GM19043 (cell line): ENCODE measurements around the gene AGAP1.

Experiments
- ATAC-seq: cut with Tn5 transposase; IDR thresholded peaks from one replicate; pipeline ENCODE4 v1.9.1; 2021; ENCODE audit warnings: low read depth; ENCODE audit not compliant: unreplicated experiment

Gene AGAP1

DNA sequence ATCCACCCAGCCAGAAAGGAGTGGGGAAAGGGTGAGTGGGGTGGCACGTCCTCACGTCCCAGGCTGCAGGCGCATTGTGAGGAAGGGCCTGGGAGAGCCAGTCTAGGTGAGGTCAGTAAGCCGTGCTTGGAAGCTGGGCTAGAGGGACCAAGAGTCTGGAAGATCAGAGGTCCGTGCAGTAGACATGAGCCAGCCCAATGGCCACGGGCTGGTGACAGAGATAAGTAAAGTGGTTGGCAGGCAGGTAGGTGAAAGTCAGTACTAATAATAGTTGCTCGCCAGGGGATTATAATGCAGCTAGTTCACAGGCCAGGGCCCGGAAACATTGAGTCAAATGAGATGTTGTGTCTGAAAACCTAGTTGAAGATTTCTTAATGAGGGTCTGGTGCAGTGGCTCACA, 541.1 kb downstream of the AGAP1 start:
- no peak for ATAC-seq

DNA sequence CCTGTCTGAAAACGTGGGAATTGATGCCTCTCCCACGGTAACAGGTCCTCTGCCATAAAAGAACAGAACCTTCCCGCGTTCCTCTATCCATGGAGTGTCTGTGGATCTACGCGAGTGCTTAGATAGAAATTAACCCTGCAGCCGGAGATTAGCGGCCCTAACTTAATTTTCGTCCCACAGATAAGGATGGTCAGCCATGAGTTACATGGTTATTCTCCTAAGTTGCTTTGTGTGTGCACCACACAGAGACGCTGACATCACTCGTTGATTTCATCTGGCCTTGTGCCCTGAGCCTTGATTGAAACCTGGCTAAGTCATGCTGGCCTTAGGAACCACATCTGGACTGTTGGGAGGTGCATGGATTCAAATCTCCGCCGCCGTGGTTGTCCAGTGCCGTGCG, 542.2 kb downstream of the AGAP1 start:
- ATAC-seq: no peak

DNA sequence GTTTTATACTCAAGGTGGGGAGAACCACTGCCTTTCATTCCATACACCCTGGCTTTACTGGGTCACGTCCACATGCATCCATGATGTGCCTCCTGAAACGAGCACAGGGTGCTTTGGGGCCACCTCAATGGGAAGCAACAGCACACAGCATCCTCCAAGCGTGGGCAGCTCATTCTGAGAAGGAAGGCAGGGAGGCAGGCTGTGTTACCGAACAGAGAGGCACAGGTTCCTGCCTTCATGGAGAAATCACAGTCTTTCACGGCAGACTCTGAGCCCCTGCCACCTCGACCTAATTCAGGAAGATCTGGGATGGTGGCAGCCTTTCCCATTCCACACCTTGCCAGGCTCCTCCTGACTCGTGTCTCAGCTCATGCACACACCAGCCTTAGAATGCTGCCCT, 544.3 kb downstream of the AGAP1 start:
- no peak for ATAC-seq

DNA sequence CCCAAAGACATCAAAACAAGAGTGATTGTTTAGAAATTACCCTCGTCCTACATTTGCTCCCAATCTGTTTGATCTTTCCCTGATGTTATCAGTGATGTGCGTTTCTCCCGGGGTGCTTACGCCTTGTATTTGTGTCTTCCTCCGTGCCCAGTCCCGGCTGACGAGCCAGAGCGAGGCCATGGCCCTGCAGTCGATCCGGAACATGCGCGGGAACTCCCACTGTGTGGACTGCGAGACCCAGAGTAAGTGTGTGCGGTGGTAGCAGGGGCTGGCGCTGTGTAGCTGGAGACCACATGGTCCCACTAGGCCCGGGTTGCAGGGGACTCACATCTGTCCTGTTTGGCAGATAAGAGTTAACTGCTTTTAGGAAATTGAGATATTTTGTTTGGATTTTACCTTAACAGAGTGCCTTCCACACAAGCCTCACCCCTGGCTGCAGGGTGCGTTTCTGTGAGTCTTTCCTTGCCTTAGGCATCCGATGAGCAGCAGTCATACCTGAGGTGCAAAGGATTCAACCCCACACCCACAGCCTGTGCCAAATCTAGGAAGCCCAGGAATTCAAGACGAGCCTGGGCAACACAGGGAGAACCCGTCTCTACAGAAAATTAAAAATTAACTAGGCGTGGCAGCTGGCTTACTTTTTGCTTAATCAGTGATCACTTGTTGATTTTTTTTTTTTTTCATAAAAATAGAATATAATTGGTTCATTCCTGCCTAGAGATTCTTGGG, 546.9 kb downstream of the AGAP1 start:
- no peak for ATAC-seq

DNA sequence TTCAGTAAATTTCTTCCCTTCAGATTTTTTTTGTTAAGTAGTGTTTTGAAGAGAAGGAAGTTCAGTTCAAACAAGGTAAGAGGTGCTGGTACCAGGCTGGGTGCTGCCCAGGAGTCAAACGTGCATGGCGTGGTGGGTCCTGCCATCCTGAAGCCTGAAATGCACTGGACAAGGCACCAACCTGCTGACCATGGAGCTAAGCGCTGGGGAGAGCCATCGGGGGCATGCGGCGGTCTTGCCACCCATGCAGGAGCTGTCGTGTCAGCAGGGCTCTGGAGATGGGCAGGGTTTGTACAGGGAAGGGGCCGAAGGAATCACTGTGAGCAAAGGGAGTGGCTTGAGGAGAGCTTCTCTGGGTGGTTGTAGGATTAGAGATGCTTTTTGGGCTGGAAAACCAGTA, 547.8 kb downstream of the AGAP1 start:
- ATAC-seq: no peak

DNA sequence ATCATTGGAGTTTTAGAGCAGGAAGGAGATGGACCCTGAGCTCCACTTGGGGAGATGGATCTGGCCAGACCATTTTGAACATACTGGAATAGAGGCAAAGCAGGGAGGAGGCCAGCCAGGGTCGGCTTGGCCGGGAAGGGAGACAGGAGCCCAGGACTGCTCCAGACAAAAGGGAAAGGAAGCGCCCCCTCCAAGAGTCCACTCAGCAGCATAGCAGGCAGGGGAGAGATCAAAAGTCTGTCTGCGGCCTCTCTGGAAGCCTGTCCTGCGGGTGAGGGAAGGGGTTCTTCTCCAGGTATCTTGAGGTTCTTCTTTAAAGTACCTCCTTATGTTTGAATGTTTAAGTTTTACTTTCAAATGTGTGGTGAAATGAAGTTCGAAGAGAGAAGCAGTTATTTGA, 548.2 kb downstream of the AGAP1 start:
- no peak for ATAC-seq

DNA sequence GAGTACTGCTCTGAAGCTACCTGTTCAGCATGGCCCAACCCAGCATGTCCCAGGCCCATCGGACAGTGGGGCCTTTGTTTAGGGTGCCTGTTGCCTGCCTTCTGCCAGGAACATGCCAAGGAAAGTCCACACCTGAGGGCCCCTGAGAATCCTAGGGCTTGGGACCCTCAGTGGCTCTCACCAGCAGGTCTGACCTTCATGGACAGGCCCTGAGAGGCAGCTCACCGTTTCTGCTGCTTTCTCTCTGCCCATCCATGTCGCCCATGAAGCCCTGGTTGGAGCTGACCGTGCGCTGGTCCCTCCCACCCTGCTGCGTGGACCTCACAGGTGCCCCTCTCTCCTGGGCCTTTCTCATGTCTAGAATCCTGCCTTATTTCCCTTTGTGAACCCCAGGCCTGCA, 550.3 kb downstream of the AGAP1 start:
- no peak for ATAC-seq

DNA sequence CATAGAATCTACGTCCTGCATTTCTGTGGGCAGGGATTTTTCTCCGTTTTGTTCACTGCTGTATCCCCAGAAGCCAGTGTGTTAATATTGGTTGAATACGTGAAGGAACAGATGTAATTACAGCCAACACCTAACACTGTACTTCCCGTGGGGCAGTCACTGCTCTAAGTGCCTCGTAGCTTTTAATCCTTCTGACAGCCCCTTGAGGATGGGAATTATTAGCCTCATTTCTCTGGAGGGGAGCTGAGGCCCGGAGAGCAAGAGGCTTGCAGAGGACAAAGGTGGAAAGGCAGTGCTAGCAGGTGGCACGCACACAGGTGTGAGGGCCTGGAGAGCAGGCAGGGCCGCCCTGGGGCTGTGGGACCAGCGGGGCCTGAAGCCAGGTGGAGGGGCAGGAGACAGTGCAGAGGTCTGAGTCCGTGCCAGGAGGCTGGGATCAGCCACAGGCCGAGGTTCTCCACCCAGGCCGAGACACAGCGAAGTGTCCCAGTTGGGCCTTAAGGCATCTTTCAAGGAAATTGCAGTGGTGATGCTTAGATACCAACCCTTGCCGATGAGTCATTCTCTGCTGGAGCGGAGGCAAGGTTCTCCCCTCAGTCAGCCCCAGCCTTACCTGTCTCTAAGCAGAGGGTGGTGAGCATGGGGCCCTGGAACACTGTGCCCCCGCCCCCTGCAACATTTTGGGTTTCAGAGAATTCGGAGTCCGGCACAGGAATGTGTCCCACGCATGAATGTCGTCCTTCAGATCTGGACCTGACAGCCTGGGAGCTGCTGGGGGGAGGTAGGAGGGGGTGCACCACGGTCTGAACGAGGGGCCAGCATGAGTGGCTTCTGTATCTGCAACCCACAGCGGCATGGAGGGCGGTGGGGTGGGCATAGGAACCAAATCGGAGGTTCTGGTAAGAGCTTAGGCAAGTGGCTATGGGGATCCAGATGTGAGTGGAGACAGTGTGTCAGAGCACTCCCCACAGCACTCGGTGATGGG, 551.7 kb downstream of the AGAP1 start:
- ATAC-seq: no peak

DNA sequence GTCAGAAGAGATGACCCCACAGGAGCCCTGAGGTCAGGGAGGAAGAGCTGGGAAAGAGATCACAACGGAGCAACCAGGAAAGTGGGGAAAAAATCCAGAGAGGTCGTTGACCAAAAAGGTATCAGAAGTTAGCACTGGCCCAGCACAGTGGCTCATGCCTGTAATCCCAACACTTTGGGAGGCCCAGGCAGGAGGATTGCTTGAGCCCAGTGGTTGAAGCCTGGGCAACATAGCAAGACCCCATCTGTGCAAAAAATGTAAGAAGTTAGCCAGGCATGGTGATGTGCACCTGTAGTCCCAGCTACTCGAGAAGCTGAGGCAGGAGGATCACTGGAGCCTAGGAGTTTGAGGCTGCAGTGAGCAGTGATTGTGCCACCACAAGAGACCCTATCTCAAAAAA, 552.9 kb downstream of the AGAP1 start:
- ATAC-seq: no peak

DNA sequence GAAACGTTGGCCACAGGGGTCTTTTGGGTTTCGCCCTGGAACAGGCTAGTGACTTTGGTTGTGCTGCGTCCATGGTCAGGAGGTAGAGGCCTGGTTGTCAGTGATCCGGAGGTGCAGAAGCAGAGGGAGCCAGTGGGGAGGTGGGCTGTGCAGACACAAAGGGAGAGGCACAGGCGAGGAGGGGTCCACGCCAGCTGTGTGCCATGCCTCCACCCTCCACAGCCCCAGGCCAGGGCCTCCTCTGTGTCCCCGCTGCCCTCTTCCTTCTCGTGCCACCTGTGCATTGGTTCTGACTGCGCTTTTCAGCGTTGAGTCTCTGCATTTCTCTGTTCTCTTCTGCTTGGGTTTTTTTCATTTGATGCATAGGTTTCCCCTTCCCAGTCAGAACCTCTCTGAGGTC, 553.3 kb downstream of the AGAP1 start:
- ATAC-seq: no peak

DNA sequence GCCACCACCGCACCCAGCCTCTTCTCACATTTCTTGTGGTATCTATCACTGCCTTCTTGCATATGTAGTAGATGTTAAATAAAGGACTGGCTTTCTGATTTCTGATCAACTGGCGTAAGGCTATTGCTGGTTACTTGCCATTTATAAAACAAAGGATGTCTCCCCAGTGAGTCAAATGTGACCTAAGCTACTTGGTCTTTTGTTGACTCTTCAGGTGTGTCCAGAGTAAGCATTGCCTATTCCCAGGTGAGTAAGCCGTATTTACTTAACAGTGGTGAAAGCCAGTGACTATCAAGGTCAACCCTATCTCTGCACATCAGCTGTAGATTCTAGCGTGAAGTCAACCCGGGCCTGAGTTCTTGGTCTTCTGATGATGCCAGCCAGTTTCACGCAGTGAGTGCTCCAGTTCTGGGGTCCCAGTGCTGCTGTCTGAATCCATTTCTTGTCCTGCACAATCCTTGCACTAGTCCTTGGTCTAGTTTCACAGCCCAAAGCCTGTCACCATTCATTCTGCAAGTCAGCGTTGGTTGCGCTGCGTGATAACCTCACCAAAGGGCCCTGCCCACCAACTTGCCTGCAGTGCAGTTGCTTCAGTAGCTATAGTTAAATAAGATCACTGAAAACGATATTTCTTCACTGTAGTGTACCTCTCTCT, 554.2 kb downstream of the AGAP1 start:
- no peak for ATAC-seq

DNA sequence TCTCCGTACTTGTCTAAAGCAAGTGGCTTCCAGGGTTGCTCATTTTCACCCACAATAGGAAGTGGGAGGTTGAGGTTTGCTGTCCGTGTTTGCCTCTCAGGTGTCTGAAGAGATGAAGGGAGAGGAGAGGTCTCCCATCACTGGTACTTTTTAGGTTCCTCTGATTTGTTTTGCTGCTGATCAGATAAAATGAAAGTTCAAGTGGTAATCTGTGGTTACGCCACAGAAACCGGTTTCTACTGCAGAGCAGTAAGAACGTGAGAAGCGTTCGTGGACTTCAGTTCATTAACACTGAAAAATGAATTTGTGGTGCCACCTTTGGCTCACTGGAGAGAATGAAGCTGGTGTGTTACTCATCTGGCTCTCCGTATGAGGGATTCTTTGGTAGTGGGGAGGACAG, 556.1 kb downstream of the AGAP1 start:
- ATAC-seq: no peak

DNA sequence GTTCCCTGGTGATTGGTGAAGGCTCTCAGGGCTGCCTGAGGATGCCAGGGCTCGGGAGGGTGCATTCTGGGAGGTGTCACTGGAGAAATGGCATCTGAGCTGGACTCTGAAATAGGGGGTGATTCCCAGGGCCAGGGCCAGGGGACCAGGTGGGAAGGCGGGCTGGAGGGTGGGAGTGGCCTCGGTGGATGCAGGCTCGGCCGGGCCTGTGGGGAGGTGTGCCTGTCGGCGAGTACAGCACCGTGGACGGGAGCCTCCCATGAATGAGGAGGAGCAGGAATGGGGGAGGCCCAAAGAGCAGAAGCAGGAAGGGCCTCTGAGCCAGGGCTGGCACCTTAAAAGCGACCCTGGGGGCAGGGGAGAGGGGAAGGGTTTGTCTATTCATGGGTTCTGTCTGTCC, 557.5 kb downstream of the AGAP1 start:
- ATAC-seq: no peak

DNA sequence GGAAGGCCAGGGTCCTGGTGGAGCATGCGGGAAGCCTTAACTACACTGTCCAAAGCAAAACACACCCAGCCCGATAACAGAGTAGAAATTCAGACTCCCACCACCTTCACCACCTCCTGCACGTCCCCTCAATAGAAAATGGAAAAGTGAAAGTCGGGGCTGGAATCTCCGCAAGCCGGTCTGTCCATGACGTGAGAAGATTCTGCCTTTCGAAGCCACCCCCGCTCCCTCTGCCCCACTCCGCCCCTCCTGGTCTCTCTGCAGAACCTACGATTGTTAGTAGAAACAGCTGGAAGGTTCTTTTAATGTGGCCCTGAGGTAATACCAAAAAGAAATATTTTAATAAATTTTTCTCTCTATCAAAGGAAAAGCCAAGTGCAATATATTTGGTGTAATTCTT, 558.0 kb downstream of the AGAP1 start:
- no peak for ATAC-seq

DNA sequence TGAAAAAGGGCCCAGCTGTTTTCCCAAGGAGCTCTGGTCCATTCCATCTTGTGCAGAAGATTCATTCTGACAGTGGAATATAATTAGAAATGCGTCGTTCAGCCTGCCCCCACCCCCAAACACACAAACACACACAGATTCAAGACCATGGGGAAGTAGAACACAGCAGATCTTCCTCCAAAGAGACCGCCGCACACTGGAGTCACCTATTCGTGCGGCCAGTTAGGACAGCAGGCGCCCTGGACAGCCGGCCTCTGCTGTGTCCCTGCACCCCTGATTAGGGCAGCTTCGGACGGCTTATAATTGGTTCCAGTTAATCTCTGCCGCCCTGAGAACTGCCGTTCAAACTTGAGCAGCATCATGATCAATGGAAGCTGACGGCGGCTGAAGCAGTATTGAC, 558.4 kb downstream of the AGAP1 start:
- ATAC-seq: no peak

DNA sequence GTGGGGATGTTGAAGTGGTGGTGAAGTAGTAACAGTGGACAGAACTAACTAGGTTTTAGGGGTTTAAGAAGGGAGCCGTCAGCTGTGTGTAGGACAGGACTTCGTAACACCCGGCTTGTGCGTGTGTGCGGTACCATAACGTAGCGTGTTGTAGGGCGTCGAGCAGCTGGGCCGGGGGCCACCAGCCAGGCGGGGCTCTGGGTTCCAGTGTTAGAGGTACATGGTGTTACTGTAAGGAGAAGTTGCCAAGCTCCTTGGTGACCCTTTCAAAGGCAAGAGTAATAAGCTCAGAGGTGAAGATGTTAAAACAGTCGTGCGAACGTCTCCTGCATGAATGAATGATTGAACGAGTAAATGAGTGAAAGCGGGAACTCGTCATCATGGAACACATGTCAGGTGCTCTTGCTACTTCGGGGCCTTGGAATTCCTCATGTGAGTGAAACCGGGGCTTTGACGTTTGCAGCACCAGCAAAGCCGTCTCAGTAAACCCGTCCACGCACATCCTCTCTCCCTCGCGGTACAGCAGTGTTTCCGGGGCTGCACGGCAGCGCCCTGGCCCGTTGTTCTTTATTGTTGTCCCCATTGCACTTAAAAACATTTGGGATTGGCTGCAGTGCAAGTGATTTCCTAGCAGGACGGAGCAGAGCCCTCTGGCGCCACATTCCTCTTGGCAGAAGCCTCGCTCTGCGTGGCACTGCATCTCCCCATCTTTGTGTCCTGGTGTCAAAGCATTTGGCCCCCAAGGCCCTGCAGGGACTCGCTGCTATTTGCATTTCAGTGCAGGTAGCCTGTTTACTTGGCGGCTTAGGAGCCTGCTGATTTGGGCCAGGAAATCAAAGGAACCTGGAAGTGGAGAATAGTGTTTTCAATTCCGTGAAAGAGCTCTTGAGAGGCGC, 559.3 kb downstream of the AGAP1 start:
- no peak for ATAC-seq

DNA sequence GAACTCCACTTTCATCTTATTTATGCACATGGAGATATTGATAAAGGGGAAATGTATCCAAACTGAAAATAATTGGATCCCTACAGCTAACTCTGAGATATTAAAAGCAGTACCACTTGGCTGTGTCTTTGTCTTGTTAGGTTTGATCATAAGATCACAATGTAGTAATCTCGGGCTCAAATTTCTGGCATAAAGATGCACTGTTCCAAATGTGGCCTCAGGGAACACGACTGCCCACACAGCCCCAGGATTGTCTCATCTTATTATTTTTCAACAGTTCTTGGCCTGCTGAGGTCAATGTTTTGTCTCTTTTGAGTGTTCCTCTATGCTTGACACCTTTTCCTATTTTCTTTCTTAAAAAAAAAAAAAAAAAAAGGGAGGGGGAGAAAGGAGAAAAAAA, 560.3 kb downstream of the AGAP1 start:
- no peak for ATAC-seq

DNA sequence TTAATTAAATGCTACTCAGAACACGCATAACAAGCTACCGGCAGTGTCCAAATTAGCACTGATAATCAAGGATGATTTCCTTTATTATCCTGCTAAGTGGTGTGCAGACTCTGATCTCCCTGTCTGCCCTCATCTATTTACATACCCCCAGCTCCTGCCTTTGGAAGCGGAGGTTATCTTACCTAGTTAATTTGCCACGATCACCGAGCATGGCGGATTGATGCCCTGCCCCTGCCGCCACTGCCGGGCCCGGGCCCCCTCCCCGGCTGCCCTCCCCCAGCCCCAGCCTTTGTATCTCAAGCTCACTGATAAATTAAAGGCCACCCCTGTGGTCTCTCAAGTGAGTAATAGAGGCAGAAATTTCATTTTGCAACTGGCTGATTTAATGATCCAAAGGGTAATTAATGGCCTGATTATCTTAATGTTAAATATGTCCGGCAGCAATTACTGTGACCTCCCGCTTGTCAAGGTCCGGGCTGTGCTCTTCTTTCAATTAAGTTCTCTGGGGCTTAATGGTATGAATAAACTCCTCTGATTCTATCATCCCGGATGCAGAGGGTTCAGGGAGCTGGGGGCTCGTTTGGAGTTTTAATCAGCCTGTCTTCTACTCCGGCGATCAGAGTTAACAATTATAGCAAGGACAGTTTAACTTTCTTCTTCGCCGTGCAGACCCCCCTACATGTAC, 560.9 kb downstream of the AGAP1 start:
- ATAC-seq: no peak

DNA sequence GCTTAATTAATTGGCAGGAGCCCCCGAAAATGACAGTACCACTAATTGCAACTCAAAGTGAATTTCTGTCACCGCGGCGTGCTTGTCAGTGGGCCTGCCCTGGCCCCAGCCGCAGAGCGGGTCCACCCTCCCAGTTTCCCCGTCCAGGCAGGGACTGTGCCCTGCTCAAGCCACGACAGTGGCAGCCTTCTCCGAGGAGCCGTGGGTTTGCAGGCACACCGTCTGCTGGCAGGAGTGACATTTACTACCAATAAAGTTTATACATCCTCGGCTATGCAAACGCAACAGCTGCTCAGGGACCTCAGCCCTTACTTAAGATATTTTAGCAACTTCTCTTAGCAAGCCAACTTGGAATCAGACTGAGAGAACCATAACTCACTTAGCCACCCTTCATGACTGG, 561.6 kb downstream of the AGAP1 start:
- no peak for ATAC-seq

DNA sequence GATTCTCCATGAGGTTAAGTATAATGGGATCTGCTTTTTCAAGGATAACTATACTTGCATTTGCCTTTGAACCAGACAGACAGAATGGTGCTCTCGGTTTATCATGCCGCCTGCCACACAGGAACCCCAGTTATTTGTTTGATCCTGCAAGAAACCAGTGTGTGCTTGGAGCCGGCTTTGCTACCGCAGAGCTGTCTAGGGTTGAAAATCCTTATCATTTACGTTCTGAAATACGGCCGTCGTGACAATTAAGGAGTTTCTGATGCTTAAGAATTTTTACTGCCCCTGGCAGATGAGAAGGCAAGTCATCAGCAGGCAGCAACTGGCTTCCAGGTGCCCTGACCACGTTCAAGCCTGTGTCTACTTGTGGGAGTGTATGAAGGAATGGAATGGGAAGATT, 562.3 kb downstream of the AGAP1 start:
- no peak for ATAC-seq
